Measurements from ENCODE around the gene TELO2.

TELO2 gene

GRCh38 chr16:1545044-1546040, 52.2 kb downstream of the TELO2 start:
- no peak overlapping the region for H3K27ac ChIP-seq
- no peak for TF ChIP-seq CTCF (conservative IDR thresholded peaks at IDR 0.05)

- H3K27ac ChIP-seq: no peak overlapping the region
- TF ChIP-seq CTCF (conservative IDR thresholded peaks at IDR 0.05): no peak
Observed at GRCh38 chr16:1546430-1546829, 53.3 kb downstream of the TELO2 start.

GRCh38 chr16:1548233-1548632, 55.1 kb downstream of the TELO2 start:
- H3K27ac ChIP-seq: peak overlapping the region; percentile 72
- no peak for TF ChIP-seq CTCF (conservative IDR thresholded peaks at IDR 0.05)

- TF ChIP-seq CTCF (conservative IDR thresholded peaks at IDR 0.05): no peak
- peak overlapping the region; percentile 72 for H3K27ac ChIP-seq
Observed at GRCh38 chr16:1548727-1549126, 55.6 kb downstream of the TELO2 start.

- no peak for TF ChIP-seq CTCF (conservative IDR thresholded peaks at IDR 0.05)
- H3K27ac ChIP-seq: no peak overlapping the region
Observed at GRCh38 chr16:1550069-1550468, 56.9 kb downstream of the TELO2 start.

- no peak overlapping the region for H3K27ac ChIP-seq
- no peak for TF ChIP-seq CTCF (conservative IDR thresholded peaks at IDR 0.05)
Observed at GRCh38 chr16:1550696-1551095, 57.5 kb downstream of the TELO2 start.

GRCh38 chr16:1551166-1551565, 58.0 kb downstream of the TELO2 start:
- TF ChIP-seq CTCF (conservative IDR thresholded peaks at IDR 0.05): no peak
- H3K27ac ChIP-seq: no peak overlapping the region
